Bronchial epithelial cell (primary cell): Measurements from ENCODE around the gene PVALEF. TPM values are rescaled to one million over a fixed set of nuclear protein-coding genes. Genes with fewer than 3 reads are reported as not detected.
A peak's percentile ranks its signal among the peaks of the same experiment; 100 is the strongest.

Source experiments
- DNase-seq: peaks from one replicate; pipeline ENCODE4 v3.0.0-alpha.2; 2010; ENCODE audit warnings: low read depth
- FAIRE-seq: peaks from 2 replicates; lab custom pipeline; 2011; peaks lifted over from hg19 to GRCh38; lab: Jason Lieb, UNC
- H3K27me3 ChIP-seq: 2 replicates; pipeline ENCODE4 v1.5.1; 2011; ENCODE audit warnings: low read length; ENCODE audit not compliant: control insufficient read depth, insufficient read depth
- H3K36me3 ChIP-seq: 2 replicates; pipeline ENCODE4 v1.5.1; 2011; ENCODE audit warnings: low read length; ENCODE audit not compliant: control insufficient read depth, insufficient read depth
- H3K4me3 ChIP-seq: 2 replicates; pipeline ENCODE4 v1.5.1; 2011; ENCODE audit warnings: mild to moderate bottlenecking, low read depth, low read length, control low read depth
- total RNA-seq: library from RNA; depleted of rRNA; stranded (reverse); fragments of >200 nt; gene quantifications from 2 replicates; pipeline ENCODE4 v1.2.1, GENCODE V29; 2014
- TF ChIP-seq, protein P1 (sequence below): IDR thresholded peaks from 2 replicates; pipeline ENCODE4 v1.5.1; 2011; ENCODE audit warnings: mild to moderate bottlenecking, moderate library complexity, low read length, control low read depth, inconsistent platforms; ENCODE audit not compliant: insufficient read depth, severe bottlenecking

PVALEF gene
- total RNA-seq, 1 donor from 2014 or later, result not detected

DNA sequence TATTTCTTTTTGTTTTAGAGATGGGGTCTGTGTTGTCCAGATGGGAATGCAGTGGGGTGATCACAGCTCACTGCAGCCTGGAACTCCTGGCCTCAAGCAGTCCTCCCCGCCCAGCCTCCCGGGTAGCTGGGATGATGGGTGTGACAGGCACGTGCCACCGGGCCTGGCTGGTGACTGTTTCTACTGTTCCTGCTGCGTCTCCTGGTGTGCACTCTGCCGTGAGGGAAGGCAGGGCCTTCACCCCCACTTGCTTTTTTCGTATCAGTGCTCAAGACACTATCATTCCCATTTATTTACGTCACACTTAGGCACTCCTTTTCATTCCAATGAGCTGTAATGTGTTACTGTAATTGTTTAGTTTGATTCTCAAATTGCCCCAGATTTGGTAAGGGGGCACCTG, 25.3 kb upstream of the PVALEF start:
- FAIRE-seq, result no peak
- H3K27me3 ChIP-seq, result no peaks in the 10 kb centered on the region
- TF ChIP-seq, protein P1, sequence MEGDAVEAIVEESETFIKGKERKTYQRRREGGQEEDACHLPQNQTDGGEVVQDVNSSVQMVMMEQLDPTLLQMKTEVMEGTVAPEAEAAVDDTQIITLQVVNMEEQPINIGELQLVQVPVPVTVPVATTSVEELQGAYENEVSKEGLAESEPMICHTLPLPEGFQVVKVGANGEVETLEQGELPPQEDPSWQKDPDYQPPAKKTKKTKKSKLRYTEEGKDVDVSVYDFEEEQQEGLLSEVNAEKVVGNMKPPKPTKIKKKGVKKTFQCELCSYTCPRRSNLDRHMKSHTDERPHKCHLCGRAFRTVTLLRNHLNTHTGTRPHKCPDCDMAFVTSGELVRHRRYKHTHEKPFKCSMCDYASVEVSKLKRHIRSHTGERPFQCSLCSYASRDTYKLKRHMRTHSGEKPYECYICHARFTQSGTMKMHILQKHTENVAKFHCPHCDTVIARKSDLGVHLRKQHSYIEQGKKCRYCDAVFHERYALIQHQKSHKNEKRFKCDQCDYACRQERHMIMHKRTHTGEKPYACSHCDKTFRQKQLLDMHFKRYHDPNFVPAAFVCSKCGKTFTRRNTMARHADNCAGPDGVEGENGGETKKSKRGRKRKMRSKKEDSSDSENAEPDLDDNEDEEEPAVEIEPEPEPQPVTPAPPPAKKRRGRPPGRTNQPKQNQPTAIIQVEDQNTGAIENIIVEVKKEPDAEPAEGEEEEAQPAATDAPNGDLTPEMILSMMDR, result no peak
- DNase-seq, result no peak
- H3K36me3 ChIP-seq, result no peaks in the 10 kb centered on the region
- H3K4me3 ChIP-seq, result no peak overlapping the region

DNA sequence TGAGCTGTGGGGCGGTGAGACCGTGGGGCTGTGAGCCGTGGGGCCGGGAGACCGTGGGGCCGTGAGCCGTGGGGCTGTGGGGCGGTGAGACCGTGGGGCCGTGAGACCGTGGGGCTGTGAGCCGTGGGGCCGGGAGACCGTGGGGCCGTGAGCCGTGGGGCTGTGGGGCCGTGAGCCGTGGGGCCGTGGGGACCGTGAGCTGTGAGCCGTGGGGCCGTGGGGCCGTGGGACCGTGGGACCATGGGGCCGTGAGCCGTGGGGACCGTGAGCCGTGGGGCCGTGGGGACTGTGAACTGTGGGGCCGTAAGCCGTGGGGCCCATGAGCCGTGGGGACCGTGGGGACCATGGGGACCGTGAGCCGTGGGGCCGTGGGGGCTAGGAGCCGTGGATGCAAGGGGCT, 24.6 kb upstream of the PVALEF start:
- FAIRE-seq, result no peak
- Histone ChIP-seq H3K4me3 (no peak overlapping the region), H3K27me3 (peaks cover 1% of the 10 kb centered on the region), H3K36me3 (no peaks in the 10 kb centered on the region)
- DNase-seq, result no peak
- TF ChIP-seq, protein P1, result no peak

DNA sequence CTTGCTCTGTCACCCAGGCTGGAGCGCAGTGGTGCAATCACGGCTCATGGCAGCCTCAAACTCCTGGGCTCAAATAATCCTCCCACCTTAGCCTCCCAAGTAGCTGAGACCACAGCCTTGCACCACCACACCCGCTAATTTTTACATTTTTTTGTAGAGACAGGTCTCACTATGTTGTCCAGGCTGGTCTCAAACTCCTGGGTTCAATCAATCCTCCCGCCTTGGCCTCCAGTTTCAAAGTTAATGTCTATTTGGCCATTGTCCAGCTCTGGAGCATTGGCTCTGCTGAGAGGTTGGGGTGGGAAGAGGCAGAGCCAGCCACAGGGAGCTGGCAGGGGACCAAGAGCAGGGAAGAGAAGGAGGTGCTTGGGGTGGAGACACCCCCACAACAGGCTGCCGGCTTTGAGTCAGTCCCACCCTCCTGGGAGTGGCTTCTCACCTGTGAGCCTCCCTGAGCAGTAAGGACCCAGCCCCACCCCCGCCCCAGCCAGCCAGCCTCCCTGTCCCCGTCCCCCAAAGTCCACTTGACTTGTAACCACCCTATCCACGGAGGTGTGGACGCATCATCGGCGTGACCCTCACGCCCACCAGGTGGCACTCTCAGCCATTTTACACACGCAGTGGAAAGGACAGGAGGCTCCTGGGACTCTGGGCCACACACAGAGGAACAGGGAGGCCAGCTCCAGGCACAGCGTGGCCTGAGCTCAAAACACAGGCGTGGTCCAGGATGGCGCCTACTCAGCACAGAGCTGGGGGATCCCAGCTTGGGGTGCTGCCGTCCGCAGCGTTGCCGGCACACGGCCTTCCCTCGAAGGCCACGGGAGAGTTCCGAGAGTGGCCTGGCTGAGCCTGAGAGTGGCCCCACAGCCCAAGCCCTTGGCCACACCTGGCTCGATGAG, 22.8 kb upstream of the PVALEF start:
- H3K36me3 ChIP-seq, result no peaks in the 10 kb centered on the region
- H3K27me3 ChIP-seq, result peaks cover 1% of the 10 kb centered on the region
- FAIRE-seq, result no peak
- DNase-seq, result peak; percentile 55
- TF ChIP-seq, protein P1, result peak; percentile 65
- no peak overlapping the region for H3K4me3 ChIP-seq

DNA sequence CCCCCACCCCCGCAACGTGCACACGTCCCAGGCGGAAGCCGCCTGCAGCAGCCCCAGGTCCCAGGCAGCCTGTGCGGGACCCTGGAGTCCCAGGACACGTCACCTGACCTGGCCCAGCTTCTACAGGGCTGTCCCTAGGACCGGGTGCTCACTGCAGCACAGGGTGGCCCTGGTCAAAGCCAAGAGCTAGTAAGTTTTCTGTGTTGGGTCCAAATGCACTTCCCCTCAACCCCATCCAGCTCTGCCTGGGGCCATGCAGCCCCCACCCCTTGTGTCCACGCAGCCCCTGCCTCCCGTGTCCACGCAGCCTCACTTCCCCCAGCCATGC, 22.1 kb upstream of the PVALEF start:
- no peak overlapping the region for H3K4me3 ChIP-seq
- peaks cover 1% of the 10 kb centered on the region for H3K27me3 ChIP-seq
- TF ChIP-seq, protein P1, result no peak
- no peaks in the 10 kb centered on the region for H3K36me3 ChIP-seq
- no peak for FAIRE-seq
- no peak for DNase-seq

DNA sequence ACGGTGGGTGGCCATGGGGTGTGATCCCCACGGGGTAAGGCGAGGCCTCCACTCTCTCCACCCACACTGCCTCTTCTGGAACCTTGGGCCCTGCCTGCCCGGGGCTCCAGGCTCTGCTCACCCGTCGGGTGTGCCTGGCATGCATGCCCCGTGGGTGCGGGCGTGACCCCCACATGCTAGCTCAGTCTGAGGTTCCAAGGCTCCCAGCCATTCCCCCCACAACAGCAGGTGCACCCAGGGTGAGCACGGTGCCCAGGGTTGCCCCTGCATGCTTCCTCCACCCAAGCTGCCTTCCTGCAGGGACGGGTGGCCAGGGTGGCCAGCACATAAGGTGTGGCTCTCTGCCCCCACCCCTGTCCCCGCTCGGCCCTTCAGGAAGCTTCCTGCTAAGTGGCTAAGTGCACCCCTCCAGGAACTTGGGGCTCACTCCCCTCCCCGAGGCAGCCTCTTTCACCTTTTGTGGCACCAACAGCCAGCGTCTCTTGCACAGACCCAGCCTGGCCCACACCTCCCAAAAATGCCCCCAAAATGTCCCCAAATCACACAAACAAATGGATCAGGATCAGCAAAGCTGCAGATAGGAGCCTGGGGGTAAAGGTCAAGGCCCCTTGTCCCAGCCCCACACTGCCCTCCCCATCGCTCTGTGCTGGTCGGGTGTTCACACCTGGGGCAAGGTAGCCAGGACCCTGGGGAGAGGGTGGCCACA, 21.4 kb upstream of the PVALEF start:
- DNase-seq (no peak), FAIRE-seq (no peak)
- Histone ChIP-seq H3K36me3 (no peaks in the 10 kb centered on the region), H3K4me3 (no peak overlapping the region), H3K27me3 (peaks cover 1% of the 10 kb centered on the region)
- TF ChIP-seq, protein P1, result no peak
